GM12878 (cell line): ENCODE results near the gene DHX30. TPM values are rescaled to one million over a fixed set of nuclear protein-coding genes. Genes with fewer than 3 reads are reported as not detected.

ENCODE experiments used
- ATAC-seq: fragments of 200-7000 bp; cut with Tn5 transposase; 3 replicates; pipeline ENCODE4 v1.9.1; 2020; ENCODE audit warnings: mild to moderate bottlenecking, moderate library complexity
- BruUV-seq: library from RNA; stranded (reverse); fragments of 400-500 nt; replicated peaks from 2 replicates; lab custom pipeline; 2021; lab: Mats Ljungman, UMichigan
- CTCF ChIA-PET: fragments of 300-600 bp; sonication (Branson Sonifier 250); formaldehyde crosslinking; extraction: SDS; loops from one replicate; lab custom pipeline; 2021; ENCODE audit warnings: inconsistent platforms; lab: Yijun Ruan, JAX
- POLR2A ChIA-PET: fragments of 350-600 bp; formaldehyde crosslinking; extraction: SDS; loops from one replicate; lab custom pipeline; 2021; ENCODE audit warnings: inconsistent platforms; lab: Charles Lee
- RAD21 ChIA-PET: fragments of 300-600 bp; sonication (Branson Sonifier 250); formaldehyde crosslinking; loops from one replicate; lab custom pipeline; 2023; ENCODE audit warnings: antibody characterized with exemption; ENCODE audit not compliant: unreplicated experiment; lab: Charles Lee
- SMC1A ChIA-PET: fragments of 300-600 bp; sonication (Branson Sonifier 250); formaldehyde crosslinking; loops from one replicate; lab custom pipeline; 2023; ENCODE audit not compliant: unreplicated experiment, uncharacterized antibody; lab: Charles Lee
- DNase-seq: peaks from one replicate; pipeline ENCODE4 v3.0.0-alpha.2; 2011; ENCODE audit warnings: low read depth, low spot score
- FAIRE-seq: peaks from 3 replicates; lab custom pipeline; 2011; peaks lifted over from hg19 to GRCh38; lab: Jason Lieb, UNC
- H2AFZ ChIP-seq: 2 replicates; pipeline ENCODE4 v1.6.0; 2011; ENCODE audit warnings: low read depth, low read length, control low read depth; ENCODE audit not compliant: control insufficient read depth
- H3K27ac ChIP-seq: 2 replicates; pipeline ENCODE4 v1.5.1; 2011; ENCODE audit warnings: control low read depth; ENCODE audit not compliant: control insufficient read depth, insufficient read depth
- H3K27me3 ChIP-seq, 2 experiments: replicated peaks in 1 of 2; 2 replicates each; pipeline versions ENCODE4 v1.6.0 to v1.6.1; 2011; ENCODE audit warnings: low read length in 1 of 2; ENCODE audit not compliant: control insufficient read depth in 2 of 2, insufficient read depth in 2 of 2
- H3K36me3 ChIP-seq, 2 experiments: 2 replicates each; pipeline ENCODE4 v1.5.1; 2011; ENCODE audit warnings: low read length in 1 of 2; ENCODE audit not compliant: control insufficient read depth in 2 of 2, insufficient read depth in 2 of 2
- H3K4me1 ChIP-seq: 2 replicates; pipeline ENCODE4 v1.6.1; 2011; ENCODE audit warnings: mild to moderate bottlenecking, low read length, moderate library complexity, mixed read lengths; ENCODE audit not compliant: control insufficient read depth, insufficient read depth
- H3K4me2 ChIP-seq: 2 replicates; pipeline ENCODE4 v1.6.0; 2011; ENCODE audit warnings: control low read depth; ENCODE audit not compliant: control insufficient read depth, insufficient read depth
- H3K4me3 ChIP-seq: fragments of 200-600 bp; sonication (generic); 2 replicates; pipeline ENCODE4 v1.5.1; 2016
- H3K79me2 ChIP-seq: 2 replicates; pipeline ENCODE4 v1.6.0; 2011; ENCODE audit warnings: low read length; ENCODE audit not compliant: control insufficient read depth, insufficient read depth
- H3K9ac ChIP-seq: 2 replicates; pipeline ENCODE4 v1.8.0; 2011; ENCODE audit warnings: low read length, control low read depth, mixed read lengths; ENCODE audit not compliant: control insufficient read depth, insufficient read depth
- H3K9me3 ChIP-seq: replicated peaks from 3 replicates; pipeline ENCODE4 v1.5.1; 2011; ENCODE audit warnings: mild to moderate bottlenecking, low read length; ENCODE audit not compliant: control insufficient read depth, insufficient read depth
- H4K20me1 ChIP-seq: 2 replicates; pipeline ENCODE4 v1.6.0; 2011; ENCODE audit not compliant: control insufficient read depth, insufficient read depth
- ATF2 ChIP-seq: IDR thresholded peaks from 2 replicates; pipeline ENCODE4 v1.6.1; 2012; ENCODE audit warnings: low read length, inconsistent platforms
- BACH1 ChIP-seq: fragments of 450-650 bp; IDR thresholded peaks from 2 replicates; pipeline ENCODE4 v1.6.1; 2017; ENCODE audit warnings: mild to moderate bottlenecking, borderline replicate concordance
- ETV6 ChIP-seq, 2 experiments: fragments of 450-650 bp in 1 of 2; IDR thresholded peaks in 1 of 2; conservative IDR thresholded peaks in 1 of 2; 2 replicates each; pipeline ENCODE4 v1.6.1; 2014; ENCODE audit warnings: antibody characterized with exemption in 1 of 2, borderline replicate concordance in 1 of 2, low read depth in 1 of 2, mild to moderate bottlenecking in 1 of 2, moderate library complexity in 1 of 2
- HDAC6 ChIP-seq: fragments of 200-600 bp; sonication (generic); IDR thresholded peaks from one replicate; pipeline ENCODE4 v1.8.0; 2017; ENCODE audit warnings: antibody characterized with exemption; ENCODE audit not compliant: unreplicated experiment
- MAX ChIP-seq: IDR thresholded peaks from 2 replicates; pipeline ENCODE4 v1.6.1; 2012; ENCODE audit warnings: low read depth, low read length, improper control_type of control experiment
- MEF2A ChIP-seq: IDR thresholded peaks from 2 replicates; pipeline ENCODE4 v1.6.1; 2011; ENCODE audit warnings: low read depth, mild to moderate bottlenecking, low read length, moderate library complexity; ENCODE audit not compliant: insufficient read depth
- MEF2B ChIP-seq: fragments of 450-650 bp; IDR thresholded peaks from 2 replicates; pipeline ENCODE4 v1.6.1; 2018; ENCODE audit warnings: mild to moderate bottlenecking, moderate library complexity; ENCODE audit not compliant: partially characterized antibody, poor library complexity, severe bottlenecking
- PBX3 ChIP-seq: IDR thresholded peaks from 2 replicates; pipeline ENCODE4 v1.6.1; 2011; ENCODE audit warnings: mild to moderate bottlenecking, low read depth, low read length, moderate library complexity; ENCODE audit not compliant: insufficient replicate concordance
- RAD21 ChIP-seq: IDR thresholded peaks from 2 replicates; pipeline ENCODE4 v1.6.1; 2011; ENCODE audit warnings: mild to moderate bottlenecking, low read depth, low read length, moderate library complexity; ENCODE audit not compliant: insufficient read depth
- ZBED1 ChIP-seq: IDR thresholded peaks from 2 replicates; pipeline ENCODE4 v1.6.1; 2016; ENCODE audit warnings: borderline replicate concordance
- ZBTB11 ChIP-seq: fragments of 450-650 bp; formaldehyde crosslinking; IDR thresholded peaks from 2 replicates; pipeline ENCODE4 v1.5.0; 2022; ENCODE audit warnings: mild to moderate bottlenecking, missing genetic modification characterization
- ZBTB33 ChIP-seq: fragments of 450-650 bp; IDR thresholded peaks from 2 replicates; pipeline ENCODE4 v1.6.1; 2017; ENCODE audit warnings: mild to moderate bottlenecking
- ZNF217 ChIP-seq: fragments of 450-650 bp; IDR thresholded peaks from 2 replicates; pipeline ENCODE4 v1.6.1; 2017; ENCODE audit warnings: antibody characterized with exemption, mild to moderate bottlenecking
- ZNF384 ChIP-seq: IDR thresholded peaks from 2 replicates; pipeline ENCODE4 v1.6.1; 2012; ENCODE audit warnings: low read depth, mild to moderate bottlenecking, low read length, improper control_type of control experiment, borderline replicate concordance
- WGBS: methylation state at CpG from one replicate; pipeline ENCODE4 v1.1.6; 2016; ENCODE audit warnings: low lambda C conversion rate; ENCODE audit not compliant: insufficient replicate concordance, insufficient coverage; ENCODE audit errors: missing lambda C conversion rate; 5-methylcytosine and 5-hydroxymethylcytosine counted together
- in situ Hi-C: fragments of 300-500 bp; cut with MboI; formaldehyde crosslinking; loops from 9 replicates; pipeline ENCODE4 v1.14.3; 2018; ENCODE audit warnings: mixed read lengths
- intact Hi-C: fragments of 100-400 bp; cut with micrococcal nuclease; formaldehyde crosslinking; loops from one replicate; pipeline ENCODE4 v1.14.2; 2022; ENCODE audit not compliant: unreplicated experiment
- polyA plus RNA-seq, 11 experiments: library from polyadenylated mRNA; depleted of rRNA in 4 of 11; unstranded in 6 of 11; stranded (reverse) in 5 of 11; fragments of >200 nt; fragmentation: Nextera tagmentation in 4 of 11; fragmentation: Illumina TruSeq in 1 of 11; extraction: Ambion mirVana in 4 of 11; extraction: Trizol in 1 of 11; gene quantifications; 1 replicate in 1 of 11; 2 replicates in 10 of 11; pipeline versions ENCODE4 v1.2.1 to v1.2.3, GENCODE V29; 2011 to 2016; ENCODE audit warnings: inconsistent platforms in 2 of 11, missing spikeins in 2 of 11, low read depth in 1 of 11
- total RNA-seq, 4 experiments: library from RNA; depleted of rRNA in 3 of 4; stranded (reverse); fragments of >200 nt in 3 of 4; fragmentation: Illumina TruSeq in 1 of 4; extraction: Trizol in 1 of 4; gene quantifications; 2 replicates each; pipeline versions ENCODE4 v1.2.1 to v1.2.3, GENCODE V29; 2013 to 2021

Gene DHX30
- total and polyA plus RNA-seq, 10 of the 15 experiments (the other 5 are each of a cell fraction or from before 2014, with no cell fraction given), result 9.5 to 75.3 (median 47.8) TPM

GRCh38 chr3:47813551-47814177 is 10.7 kb downstream of the DHX30 start:
- no peak overlapping the region for H3K9ac ChIP-seq
- no peak overlapping the region for H2AFZ ChIP-seq
- DNase-seq (no peak), FAIRE-seq (no peak), ATAC-seq (peak; percentile 50; the same call in 2 of the 3 replicates)
- H3K79me2 ChIP-seq, result no peaks in the 10 kb centered on the region
- H3K36me3 ChIP-seq, result peaks cover 6 to 10% of the 10 kb centered on the region in 2 experiments; a peak in 3 of 4 replicates
- intact Hi-C loops (no loop called here), in situ Hi-C loops (no loop called here)
- RAD21 ChIA-PET, result interaction anchor here (0.7 kb wide), 1 partner anchor 332 kb away, joined by 3 read pairs; no protein-coding TSS in a partner anchor
- peak; percentile 73; the same call in 1 of the 2 replicates for TF ChIP-seq MEF2A
- TF ChIP-seq RAD21, result no peak
- TF ChIP-seq MEF2B, result peak; percentile 27
- no peak for TF ChIP-seq ZBTB11 (CRISPR knock-in tag)
- TF ChIP-seq BACH1, result no peak
- no peak for TF ChIP-seq ZBTB33
- no peak for TF ChIP-seq ZBED1
- TF ChIP-seq MAX, result no peak
- no peak for TF ChIP-seq HDAC6
- peak; percentile 62; the same call in 1 of the 2 replicates for TF ChIP-seq ZNF384
- no peak for TF ChIP-seq ETV6 (conservative IDR thresholded peaks at IDR 0.05 in 1 of 2, IDR thresholded peaks at IDR 0.05 in 1 of 2; ENCODE audit: borderline replicate concordance in 1 of 2, low read depth in 1 of 2)
- no peak for TF ChIP-seq ATF2
- TF ChIP-seq PBX3, result no peak
- no peak for TF ChIP-seq ZNF217
- SMC1A ChIA-PET, result interaction anchor here (0.7 to 1.2 kb wide), 3 partner anchors 11 to 86 kb away, joined by 3 read pairs; no protein-coding TSS in a partner anchor
- H3K27ac ChIP-seq, result no peak overlapping the region
- no peaks in the 10 kb centered on the region for H3K9me3 ChIP-seq
- H3K4me1 ChIP-seq, result no peaks in the 10 kb centered on the region
- no peak overlapping the region for H3K4me2 ChIP-seq
- H3K4me3 ChIP-seq, result no peak overlapping the region
- POLR2A ChIA-PET, result interaction anchor here (1.3 kb wide), 1 partner anchor 11 kb away, joined by 5 read pairs; no protein-coding TSS in a partner anchor
- H4K20me1 ChIP-seq, result no peaks in the 10 kb centered on the region
- BruUV-seq, result no TSS peak
- WGBS, result 73% methylated on average over 8 of the region's 8 CpGs
- H3K27me3 ChIP-seq, result no peaks in the 10 kb centered on the region
- CTCF ChIA-PET, result interaction anchor here (0.6 to 5.3 kb wide), 3 partner anchors 11 to 244 kb away, joined by 3 to 42 read pairs (median 4); no protein-coding TSS in a partner anchor
